ENCODE data around the gene FRMD8.

- TF ChIP-seq CTCF (IDR thresholded peaks at IDR 0.05) (no peak), POLR2A (IDR thresholded peaks at IDR 0.05) (no peak), POLR2AphosphoS5 (IDR thresholded peaks at IDR 0.05; ENCODE audit: insufficient read depth in 1 of 2, low read depth in 1 of 2) (no peak)
Measured at GRCh38 chr11:65376138-65376713, 10.2 kb upstream of the FRMD8 start.
